Caco-2 (cell line): ENCODE measurements around the gene CACNA1B. TPM values are rescaled to one million over a fixed set of nuclear protein-coding genes. Genes with fewer than 3 reads are reported as not detected.
A peak's percentile ranks its signal among the peaks of the same experiment; 100 is the strongest.
"Not testable (repeated sequence)": the region's sequence is repeated elsewhere in the genome, so short reads cannot be mapped to it uniquely, and the experiment has no call there.

Experiments used
- BruUV-seq: library from RNA; stranded (reverse); fragments of 400-500 nt; replicated peaks from 2 replicates; lab custom pipeline; 2021; lab: Mats Ljungman, UMichigan
- CTCF ChIA-PET: fragments of 300-600 bp; sonication (Branson Sonifier 250); formaldehyde crosslinking; loops from one replicate; lab custom pipeline; 2022; ENCODE audit warnings: antibody characterized with exemption; lab: Charles Lee
- POLR2A ChIA-PET: fragments of 300-600 bp; sonication (Branson Sonifier 250); formaldehyde crosslinking; loops from one replicate; lab custom pipeline; 2022; ENCODE audit warnings: antibody characterized with exemption; lab: Charles Lee
- DNase-seq, 2 experiments: peaks; one replicate each; pipeline versions ENCODE4 v3.0.0 to v3.0.0-alpha.2; 2020 to 2022
- H3K27me3 ChIP-seq: replicated peaks from 2 replicates; pipeline ENCODE4 v1.6.0; 2011; ENCODE audit warnings: low read length; ENCODE audit not compliant: control insufficient read depth, insufficient read depth
- H3K36me3 ChIP-seq: 2 replicates; pipeline ENCODE4 v1.5.1; 2011; ENCODE audit warnings: low read length; ENCODE audit not compliant: control insufficient read depth, insufficient read depth
- H3K4me1 ChIP-seq: fragments of 250-450 bp; sonication (Bioruptor Pico); 2 replicates; pipeline ENCODE4 v1.5.1; 2020; ENCODE audit warnings: mild to moderate bottlenecking
- H3K4me3 ChIP-seq: 2 replicates; pipeline ENCODE4 v1.5.1; 2011; ENCODE audit warnings: low read depth, mild to moderate bottlenecking, control low read depth, low read length
- H3K9me3 ChIP-seq: fragments of 250-450 bp; sonication (Bioruptor Pico); 2 replicates; pipeline ENCODE4 v1.5.1; 2020; ENCODE audit warnings: mild to moderate bottlenecking, moderate library complexity
- H3K27ac Mint-ChIP-seq: one replicate; pipeline ENCODE4 v1.8.0; 2022; ENCODE audit warnings: mixed read lengths; ENCODE audit not compliant: unreplicated experiment
- H3K27me3 Mint-ChIP-seq: one replicate; pipeline ENCODE4 v1.8.0; 2022; ENCODE audit warnings: mixed read lengths; ENCODE audit not compliant: insufficient read depth, unreplicated experiment
- H3K36me3 Mint-ChIP-seq: one replicate; pipeline ENCODE4 v1.8.0; 2022; ENCODE audit warnings: mild to moderate bottlenecking, mixed read lengths; ENCODE audit not compliant: insufficient read depth, unreplicated experiment
- H3K4me1 Mint-ChIP-seq: one replicate; pipeline ENCODE4 v1.8.0; 2022; ENCODE audit warnings: low read depth, mixed read lengths; ENCODE audit not compliant: unreplicated experiment
- H3K4me3 Mint-ChIP-seq: one replicate; pipeline ENCODE4 v1.8.0; 2022; ENCODE audit warnings: mild to moderate bottlenecking, moderate library complexity, mixed read lengths; ENCODE audit not compliant: unreplicated experiment
- H3K9me3 Mint-ChIP-seq: one replicate; pipeline ENCODE4 v1.8.0; 2022; ENCODE audit warnings: mixed read lengths; ENCODE audit not compliant: unreplicated experiment
- intact Hi-C: fragments of 100-400 bp; cut with micrococcal nuclease; formaldehyde crosslinking; loops from one replicate; pipeline ENCODE4 v1.10.0; 2022; ENCODE audit not compliant: unreplicated experiment
- total RNA-seq: library from RNA; stranded (reverse); gene quantifications from 2 replicates; pipeline ENCODE4 v1.2.3, GENCODE V29; 2022
- TF ChIP-seq, protein P1 (sequence below), 2 experiments: fragments of 200-600 bp in 1 of 2; IDR thresholded peaks; 1 replicate in 1 of 2; 2 replicates in 1 of 2; pipeline versions ENCODE4 v1.5.1 to v1.8.0; 2011 to 2022; ENCODE audit warnings: antibody characterized with exemption in 1 of 2, control low read depth in 1 of 2, inconsistent platforms in 1 of 2, low read depth in 1 of 2, low read length in 1 of 2, mild to moderate bottlenecking in 1 of 2, moderate library complexity in 1 of 2; ENCODE audit not compliant: insufficient read depth in 1 of 2, severe bottlenecking in 1 of 2, unreplicated experiment in 1 of 2

CACNA1B gene
- total RNA-seq, 1 experiment from 2014 or later, result 0.11 TPM

- intact Hi-C loops, result no loop called here
- Histone ChIP-seq H3K27me3 (no peaks in the 10 kb centered on the region), H3K4me3 (no peak overlapping the region), H3K9me3 (no peaks in the 10 kb centered on the region), H3K4me1 (no peaks in the 10 kb centered on the region), H3K36me3 (no peaks in the 10 kb centered on the region)
- DNase-seq, result no peak
- no peak overlapping the region for H3K4me3 Mint-ChIP-seq
- no peaks in the 10 kb centered on the region for H3K9me3 Mint-ChIP-seq
- no peaks in the 10 kb centered on the region for H3K36me3 Mint-ChIP-seq
- H3K27ac Mint-ChIP-seq, result no peak overlapping the region
- H3K4me1 Mint-ChIP-seq, result no peaks in the 10 kb centered on the region
- ChIA-PET CTCF (no interaction called here), POLR2A (no interaction called here)
- TF ChIP-seq, protein P1, sequence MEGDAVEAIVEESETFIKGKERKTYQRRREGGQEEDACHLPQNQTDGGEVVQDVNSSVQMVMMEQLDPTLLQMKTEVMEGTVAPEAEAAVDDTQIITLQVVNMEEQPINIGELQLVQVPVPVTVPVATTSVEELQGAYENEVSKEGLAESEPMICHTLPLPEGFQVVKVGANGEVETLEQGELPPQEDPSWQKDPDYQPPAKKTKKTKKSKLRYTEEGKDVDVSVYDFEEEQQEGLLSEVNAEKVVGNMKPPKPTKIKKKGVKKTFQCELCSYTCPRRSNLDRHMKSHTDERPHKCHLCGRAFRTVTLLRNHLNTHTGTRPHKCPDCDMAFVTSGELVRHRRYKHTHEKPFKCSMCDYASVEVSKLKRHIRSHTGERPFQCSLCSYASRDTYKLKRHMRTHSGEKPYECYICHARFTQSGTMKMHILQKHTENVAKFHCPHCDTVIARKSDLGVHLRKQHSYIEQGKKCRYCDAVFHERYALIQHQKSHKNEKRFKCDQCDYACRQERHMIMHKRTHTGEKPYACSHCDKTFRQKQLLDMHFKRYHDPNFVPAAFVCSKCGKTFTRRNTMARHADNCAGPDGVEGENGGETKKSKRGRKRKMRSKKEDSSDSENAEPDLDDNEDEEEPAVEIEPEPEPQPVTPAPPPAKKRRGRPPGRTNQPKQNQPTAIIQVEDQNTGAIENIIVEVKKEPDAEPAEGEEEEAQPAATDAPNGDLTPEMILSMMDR (IDR thresholded peaks at IDR 0.05; ENCODE audit: insufficient read depth in 1 of 2, low read depth in 1 of 2, low read length in 1 of 2, severe bottlenecking in 1 of 2, unreplicated experiment in 1 of 2), result no peak
- peaks cover 5% of the 10 kb centered on the region for H3K27me3 Mint-ChIP-seq
- no TSS peak for BruUV-seq
Measured at GRCh38 chr9:137880976-137881530, 3.5 kb downstream of the CACNA1B start.

DNA sequence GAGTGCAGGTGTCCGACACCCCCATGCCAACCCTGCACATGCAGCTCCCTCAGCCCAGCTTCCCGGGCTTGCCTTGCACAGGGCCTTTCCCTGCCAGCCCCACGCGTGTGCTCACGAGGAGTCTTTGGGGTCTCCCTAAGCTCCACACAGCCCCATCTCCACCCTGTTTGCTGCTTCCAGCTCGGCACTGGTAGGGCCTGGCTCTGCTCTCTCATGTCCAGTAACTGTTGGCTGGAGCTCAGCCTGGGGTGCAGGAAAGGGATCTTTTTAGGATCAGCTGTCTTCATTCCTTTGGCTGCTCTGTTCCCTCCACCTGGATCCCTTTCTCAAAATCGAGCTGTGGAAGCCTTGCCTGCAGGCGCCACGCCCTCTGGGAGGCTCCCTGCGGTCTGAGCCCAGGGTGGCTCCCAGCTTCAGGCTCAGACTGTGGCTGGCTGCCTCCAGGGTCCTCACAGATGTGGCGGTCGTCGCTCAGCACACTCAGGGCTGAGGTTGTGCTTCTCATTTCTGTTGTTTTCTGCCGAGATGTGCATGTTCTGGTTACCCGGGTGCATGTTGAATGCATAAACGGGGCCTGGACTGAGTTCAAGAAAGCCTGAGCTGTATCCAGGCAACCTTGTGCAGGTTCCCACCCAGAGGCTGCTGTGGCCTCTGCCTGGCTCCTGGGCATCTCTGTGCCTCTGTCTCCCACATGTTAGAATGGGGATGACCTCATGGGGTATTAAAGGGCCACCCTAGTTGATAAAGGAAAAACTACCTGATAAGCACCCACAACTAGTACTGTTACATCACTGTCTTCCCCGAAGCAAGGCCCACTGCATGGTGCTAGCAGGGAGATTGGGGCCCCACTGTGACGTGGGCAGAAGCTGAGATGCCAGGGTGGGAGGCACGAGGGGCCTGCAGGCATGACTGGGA lies 4.3 kb downstream of the CACNA1B start:
- TF ChIP-seq, protein P1 (IDR thresholded peaks at IDR 0.05; ENCODE audit: insufficient read depth in 1 of 2, low read depth in 1 of 2, low read length in 1 of 2, severe bottlenecking in 1 of 2, unreplicated experiment in 1 of 2), result no peak
- no peak overlapping the region for H3K4me3 ChIP-seq
- H3K36me3 ChIP-seq, result no peaks in the 10 kb centered on the region
- H3K9me3 ChIP-seq, result no peaks in the 10 kb centered on the region
- H3K27me3 ChIP-seq, result no peaks in the 10 kb centered on the region
- Mint-ChIP-seq H3K4me1 (no peaks in the 10 kb centered on the region), H3K27ac (no peak overlapping the region), H3K27me3 (peaks cover 7% of the 10 kb centered on the region), H3K36me3 (no peaks in the 10 kb centered on the region), H3K9me3 (no peaks in the 10 kb centered on the region), H3K4me3 (no peak overlapping the region)
- DNase-seq, result no peak
- H3K4me1 ChIP-seq, result no peaks in the 10 kb centered on the region
- no TSS peak for BruUV-seq
- POLR2A ChIA-PET, result no interaction called here
- intact Hi-C loops, result no loop called here
- CTCF ChIA-PET, result interaction anchor here (0.5 kb wide), 1 partner anchor 226 kb away, joined by 5 read pairs; no protein-coding TSS in a partner anchor

DNA sequence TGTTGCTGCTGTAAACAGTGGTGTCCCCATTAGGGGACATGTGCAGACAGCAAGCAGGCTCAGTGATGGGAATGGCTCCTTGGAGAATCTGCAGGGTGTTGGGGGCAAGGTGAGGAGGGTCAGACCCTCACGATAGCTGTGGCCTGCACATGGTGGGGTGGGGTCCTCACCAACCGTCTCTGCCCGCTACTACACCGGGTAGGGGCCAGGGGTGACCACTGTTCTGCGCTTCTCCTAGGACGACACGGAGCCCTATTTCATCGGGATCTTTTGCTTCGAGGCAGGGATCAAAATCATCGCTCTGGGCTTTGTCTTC lies 4.9 kb downstream of the CACNA1B start:
- no peaks in the 10 kb centered on the region for H3K36me3 ChIP-seq
- H3K4me1 ChIP-seq, result no peaks in the 10 kb centered on the region
- intact Hi-C loops, result no loop called here
- no peak overlapping the region for H3K4me3 Mint-ChIP-seq
- no peaks in the 10 kb centered on the region for H3K4me1 Mint-ChIP-seq
- ChIA-PET POLR2A (no interaction called here), CTCF (no interaction called here)
- H3K9me3 Mint-ChIP-seq, result no peaks in the 10 kb centered on the region
- no peak for DNase-seq
- H3K27ac Mint-ChIP-seq, result no peak overlapping the region
- H3K9me3 ChIP-seq, result no peaks in the 10 kb centered on the region
- no TSS peak for BruUV-seq
- no peaks in the 10 kb centered on the region for H3K27me3 ChIP-seq
- H3K4me3 ChIP-seq, result no peak overlapping the region
- peaks cover 7% of the 10 kb centered on the region for H3K27me3 Mint-ChIP-seq
- TF ChIP-seq, protein P1 (IDR thresholded peaks at IDR 0.05; ENCODE audit: insufficient read depth in 1 of 2, low read depth in 1 of 2, low read length in 1 of 2, severe bottlenecking in 1 of 2, unreplicated experiment in 1 of 2), result no peak
- no peaks in the 10 kb centered on the region for H3K36me3 Mint-ChIP-seq

DNA sequence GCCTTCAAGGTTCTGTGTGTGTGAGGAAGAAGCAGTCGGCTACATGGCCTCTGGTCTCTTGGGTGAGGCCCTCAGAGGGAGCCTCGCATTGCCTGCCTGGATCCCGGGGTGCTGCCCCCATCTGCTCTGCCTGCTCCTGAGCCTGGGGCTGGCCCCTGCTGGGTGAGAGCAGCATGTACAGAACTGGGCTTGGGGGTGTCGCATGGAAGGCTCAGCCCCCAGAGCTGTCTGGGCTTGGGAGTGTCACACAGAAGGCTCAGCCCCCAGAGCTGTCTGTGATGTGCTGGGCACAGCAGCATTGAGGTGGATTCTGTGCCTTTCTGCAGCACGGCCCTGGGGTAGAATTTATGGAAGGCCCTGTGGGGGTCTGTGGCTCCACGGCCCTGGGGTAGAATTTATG lies 6.4 kb downstream of the CACNA1B start:
- H3K4me3 ChIP-seq, H3K36me3 ChIP-seq, H3K27ac Mint-ChIP-seq, CTCF ChIA-PET, H3K4me1 ChIP-seq, intact Hi-C loops, H3K27me3 Mint-ChIP-seq, BruUV-seq, DNase-seq, POLR2A ChIA-PET, H3K36me3 Mint-ChIP-seq, H3K9me3 ChIP-seq, H3K27me3 ChIP-seq, H3K4me1 Mint-ChIP-seq, H3K4me3 Mint-ChIP-seq, H3K9me3 Mint-ChIP-seq: not testable (repeated sequence)

DNA sequence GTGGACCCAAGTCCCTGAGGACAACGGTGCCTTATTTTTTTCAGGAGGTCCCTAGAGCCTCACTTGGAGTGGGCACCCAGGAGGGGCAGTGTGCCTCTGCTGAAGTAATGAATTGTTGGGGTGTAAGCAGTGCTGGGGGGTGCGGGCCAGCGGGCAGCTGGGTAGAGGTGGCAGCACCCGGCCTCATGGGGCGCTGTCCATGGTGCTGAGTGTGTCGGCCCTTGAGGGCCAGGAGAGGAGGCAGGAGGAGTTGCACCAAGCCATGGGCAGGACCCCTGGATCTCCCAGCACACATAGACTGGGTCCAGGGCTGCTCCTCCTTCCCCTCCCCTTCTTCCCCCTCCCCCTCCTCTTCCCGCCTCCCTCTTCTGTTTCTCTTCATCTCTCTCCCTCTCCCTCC lies 7.0 kb downstream of the CACNA1B start:
- H3K4me1 Mint-ChIP-seq, H3K9me3 ChIP-seq, H3K4me3 Mint-ChIP-seq, H3K27me3 ChIP-seq, H3K9me3 Mint-ChIP-seq, H3K27ac Mint-ChIP-seq, H3K27me3 Mint-ChIP-seq, POLR2A ChIA-PET, H3K36me3 Mint-ChIP-seq, H3K4me1 ChIP-seq, H3K4me3 ChIP-seq, intact Hi-C loops, H3K36me3 ChIP-seq, CTCF ChIA-PET, BruUV-seq: not testable (repeated sequence)
- DNase-seq, result peak in 1 of 2 experiments; percentile 36
